Measurements from ENCODE around the gene SLC12A6.

Gene SLC12A6

GRCh38 chr15:34327906-34328305 is 9.7 kb downstream of the SLC12A6 start:
- DNase-seq = no peak

- no peak for DNase-seq
Observed at GRCh38 chr15:34325368-34325767, 12.2 kb downstream of the SLC12A6 start.

GRCh38 chr15:34324933-34325332 is 12.6 kb downstream of the SLC12A6 start:
- DNase-seq = no peak

GRCh38 chr15:34323217-34323616 is 14.4 kb downstream of the SLC12A6 start:
- no peak for DNase-seq

- DNase-seq = peak; percentile 36
Observed at GRCh38 chr15:34318277-34319079, 19.1 kb downstream of the SLC12A6 start.

GRCh38 chr15:34314491-34315490 is 22.8 kb downstream of the SLC12A6 start:
- DNase-seq = no peak

GRCh38 chr15:34311563-34311962 is 26.0 kb downstream of the SLC12A6 start:
- DNase-seq = no peak

GRCh38 chr15:34304613-34305012 is 33.0 kb downstream of the SLC12A6 start:
- DNase-seq = no peak

- DNase-seq = no peak
Observed at GRCh38 chr15:34301058-34301457, 36.5 kb downstream of the SLC12A6 start.

GRCh38 chr15:34297059-34297458 is 40.5 kb downstream of the SLC12A6 start:
- DNase-seq = no peak

GRCh38 chr15:34292621-34293020 is 45.0 kb downstream of the SLC12A6 start:
- DNase-seq = no peak

- DNase-seq = no peak
Observed at GRCh38 chr15:34284937-34285336, 52.6 kb downstream of the SLC12A6 start.

GRCh38 chr15:34282384-34282783 is 55.2 kb downstream of the SLC12A6 start:
- DNase-seq = no peak

- DNase-seq = no peak
Observed at GRCh38 chr15:34280193-34280592, 57.4 kb downstream of the SLC12A6 start.

- no peak for DNase-seq
Observed at GRCh38 chr15:34279368-34279767, 58.2 kb downstream of the SLC12A6 start.

- no peak for DNase-seq
Observed at GRCh38 chr15:34275721-34276120, 61.9 kb downstream of the SLC12A6 start.

GRCh38 chr15:34275154-34275553 is 62.4 kb downstream of the SLC12A6 start:
- DNase-seq = no peak

GRCh38 chr15:34271493-34271892 is 66.1 kb downstream of the SLC12A6 start:
- no peak for DNase-seq

- DNase-seq = no peak
Observed at GRCh38 chr15:34266751-34267150, 70.8 kb downstream of the SLC12A6 start.

- DNase-seq = no peak
Observed at GRCh38 chr15:34264076-34264475, 73.5 kb downstream of the SLC12A6 start.

GRCh38 chr15:34262362-34262761 is 75.2 kb downstream of the SLC12A6 start:
- DNase-seq = no peak

GRCh38 chr15:34259566-34259965 is 78.0 kb downstream of the SLC12A6 start:
- no peak for DNase-seq

GRCh38 chr15:34258151-34258550 is 79.4 kb downstream of the SLC12A6 start:
- DNase-seq = no peak

- no peak for DNase-seq
Observed at GRCh38 chr15:34252545-34252944, 85.0 kb downstream of the SLC12A6 start.

Data from activated CD4-positive, alpha-beta T cell treated with anti-CD3 and anti-CD28 coated beads, Interleukin-10, Interleukin-2, amounts not matched to agents 100 ng/mL and 50 ng/mL, durations not matched to agents 16 hours and 8 hours (primary cell).